T-helper 22 cell (primary cell): ENCODE measurements around the gene MPZL1.
"Not testable (repeated sequence)": the region's sequence is repeated elsewhere in the genome, so short reads cannot be mapped to it uniquely, and the experiment has no call there.

ENCODE experiments used
- DNase-seq: peaks from one replicate; pipeline ENCODE4 v3.0.0-alpha.2; 2020; ENCODE audit warnings: low read depth

Gene MPZL1

DNA sequence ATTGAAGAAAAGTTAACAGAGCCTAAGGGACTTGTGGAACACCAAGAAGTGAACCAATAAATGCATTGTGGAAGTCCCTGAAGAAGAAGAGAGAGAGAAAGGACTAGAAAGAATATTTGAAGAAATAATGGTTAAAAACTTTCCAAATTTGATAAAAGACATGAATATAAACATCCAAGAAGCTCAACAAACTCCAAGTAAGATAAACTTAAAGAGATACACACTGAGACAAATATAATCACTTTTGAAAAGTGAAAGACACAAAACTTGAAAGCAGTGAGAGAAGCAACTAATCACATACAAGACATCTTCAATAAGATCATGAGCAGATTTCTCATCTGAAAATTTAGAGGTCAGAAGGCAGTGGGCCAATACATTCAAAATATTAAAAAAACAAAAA lies 91.2 kb downstream of the MPZL1 start:
- DNase-seq = no peak

DNA sequence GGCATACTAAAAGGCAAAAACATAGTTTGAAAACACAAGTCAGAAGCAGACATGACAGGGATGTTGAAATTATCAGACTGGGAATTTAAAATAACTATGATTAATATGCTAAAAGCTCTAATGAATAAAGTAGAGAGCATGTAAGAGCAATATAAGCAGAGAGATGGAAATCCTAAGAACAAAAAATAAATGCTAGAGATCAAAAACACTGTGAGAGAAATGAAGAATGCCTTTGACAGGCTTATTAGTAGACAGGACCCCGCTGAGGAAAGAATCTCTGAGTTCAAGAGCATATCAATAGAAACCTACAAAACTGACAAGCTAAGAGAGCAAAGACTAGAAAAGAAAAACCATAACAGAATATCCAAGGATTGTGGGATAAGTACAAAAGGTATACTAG lies 93.9 kb downstream of the MPZL1 start:
- DNase-seq = no peak

DNA sequence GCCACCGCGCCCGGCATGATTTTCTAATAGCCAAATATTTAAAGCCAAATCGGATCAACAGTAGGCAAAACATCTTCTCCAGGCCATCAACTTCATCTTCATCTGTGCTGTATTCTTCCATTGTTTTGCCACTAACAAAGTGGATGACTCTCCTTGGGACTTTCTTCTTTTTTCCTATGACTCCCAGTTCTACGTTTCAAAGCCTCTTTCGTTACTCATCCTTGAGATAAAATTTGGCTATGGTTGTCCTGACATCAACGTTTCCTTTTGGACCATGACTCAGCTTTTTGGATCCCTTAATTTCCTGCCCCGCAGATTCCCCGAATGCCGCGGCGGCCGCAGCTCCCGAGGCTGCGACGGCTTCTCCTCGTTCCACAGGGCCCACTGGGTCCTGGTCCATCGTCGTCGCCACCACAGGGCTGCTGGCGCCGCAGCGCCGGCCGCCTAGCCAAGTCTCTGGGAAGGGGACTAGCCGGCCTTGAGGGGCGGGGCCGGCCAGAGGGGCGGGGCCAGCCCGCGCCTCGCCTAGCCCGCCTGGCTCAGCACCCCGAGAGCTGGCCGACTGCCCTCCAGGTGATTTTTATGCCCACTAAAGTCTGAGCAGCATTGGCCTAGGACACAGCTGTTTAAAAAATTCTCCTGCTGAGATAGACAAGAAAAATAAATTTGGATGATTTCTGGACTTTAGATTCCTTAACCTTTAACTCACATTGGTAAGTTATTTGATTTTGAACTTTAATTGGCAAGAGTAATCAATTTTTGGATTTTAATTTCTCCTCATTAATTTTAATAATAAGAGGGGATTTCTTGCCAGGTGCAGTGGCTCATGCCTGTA lies 98.3 kb downstream of the MPZL1 start:
- DNase-seq = no peak

DNA sequence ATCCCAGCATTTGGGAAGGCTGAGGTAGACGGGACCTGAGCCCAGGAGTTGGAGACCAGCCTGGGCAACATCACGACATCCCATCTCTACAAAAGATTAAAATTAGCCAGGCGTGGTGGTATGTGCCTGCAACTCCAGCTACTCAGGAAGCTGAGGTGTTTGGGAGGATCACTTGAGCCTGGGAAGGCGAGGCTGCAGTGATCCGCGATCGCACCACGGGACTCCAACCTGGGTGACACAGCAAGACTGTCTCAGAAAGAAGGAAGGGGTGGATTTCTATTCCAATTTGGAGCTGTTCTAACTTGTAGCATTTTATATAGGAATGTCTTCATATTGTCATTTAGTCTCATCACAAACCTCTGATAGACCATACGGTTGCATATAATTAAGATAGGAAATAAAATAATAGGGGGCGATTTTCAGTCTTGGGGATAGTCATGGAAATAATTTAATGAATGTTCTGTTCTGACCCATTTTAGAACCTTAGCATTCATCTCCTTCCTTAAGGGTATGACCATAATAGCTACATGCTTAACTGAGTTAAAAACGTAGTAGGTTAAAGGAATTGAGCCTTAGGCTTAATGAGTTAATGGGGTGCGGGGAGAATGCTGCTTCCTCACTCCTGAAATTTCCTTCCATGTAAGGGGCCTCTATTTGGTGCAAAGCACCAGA lies 99.0 kb downstream of the MPZL1 start:
- DNase-seq = no peak

DNA sequence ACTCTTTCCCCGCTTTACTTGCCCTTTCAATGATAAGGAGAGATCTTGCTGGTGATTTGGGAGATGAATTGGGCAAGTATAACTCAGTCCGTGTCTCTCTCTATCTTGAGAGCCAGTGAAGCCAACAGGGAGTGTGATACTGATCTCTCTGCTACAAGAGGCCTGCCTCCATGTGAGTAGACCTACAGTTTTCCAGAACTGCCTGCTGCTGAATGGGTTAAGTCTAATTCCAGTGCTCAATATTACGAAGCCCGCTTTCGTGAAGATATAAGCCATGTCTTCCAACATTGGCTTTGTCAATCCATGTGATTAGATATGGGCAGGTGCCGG lies 99.5 kb downstream of the MPZL1 start:
- no peak for DNase-seq

DNA sequence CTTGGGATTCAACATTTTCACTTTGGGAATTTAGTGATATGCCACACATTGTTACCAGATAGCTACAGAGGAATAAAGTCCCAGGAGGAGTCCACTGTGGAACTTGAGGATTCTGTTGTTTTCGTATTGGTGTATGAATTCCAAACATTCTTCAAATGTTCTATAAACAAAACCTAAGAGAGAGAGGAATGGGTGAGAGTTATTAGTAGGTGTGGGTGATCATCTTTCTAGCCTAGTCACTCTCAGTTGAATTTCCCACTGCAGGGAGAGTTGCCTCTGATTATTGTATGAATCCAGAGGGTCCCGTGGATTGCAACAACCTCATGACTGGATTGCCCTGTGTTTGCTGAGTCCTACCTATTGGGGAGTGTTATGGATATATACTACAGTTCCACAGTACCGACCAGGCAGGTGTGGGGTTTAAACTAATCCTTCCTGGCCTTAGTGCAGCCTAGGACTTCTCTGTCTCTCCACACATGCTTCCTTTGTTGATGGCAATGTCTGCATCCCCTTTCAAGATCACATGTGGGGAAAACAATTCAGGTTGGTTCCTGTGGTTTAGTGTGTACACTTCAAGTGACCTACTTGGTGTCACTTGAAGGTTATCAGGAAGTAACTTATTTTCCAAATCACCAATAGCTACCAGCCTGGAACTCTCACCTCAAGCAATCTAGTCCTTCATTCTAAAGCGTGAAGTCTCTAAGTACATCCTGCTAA lies 100.3 kb downstream of the MPZL1 start:
- DNase-seq = no peak

DNA sequence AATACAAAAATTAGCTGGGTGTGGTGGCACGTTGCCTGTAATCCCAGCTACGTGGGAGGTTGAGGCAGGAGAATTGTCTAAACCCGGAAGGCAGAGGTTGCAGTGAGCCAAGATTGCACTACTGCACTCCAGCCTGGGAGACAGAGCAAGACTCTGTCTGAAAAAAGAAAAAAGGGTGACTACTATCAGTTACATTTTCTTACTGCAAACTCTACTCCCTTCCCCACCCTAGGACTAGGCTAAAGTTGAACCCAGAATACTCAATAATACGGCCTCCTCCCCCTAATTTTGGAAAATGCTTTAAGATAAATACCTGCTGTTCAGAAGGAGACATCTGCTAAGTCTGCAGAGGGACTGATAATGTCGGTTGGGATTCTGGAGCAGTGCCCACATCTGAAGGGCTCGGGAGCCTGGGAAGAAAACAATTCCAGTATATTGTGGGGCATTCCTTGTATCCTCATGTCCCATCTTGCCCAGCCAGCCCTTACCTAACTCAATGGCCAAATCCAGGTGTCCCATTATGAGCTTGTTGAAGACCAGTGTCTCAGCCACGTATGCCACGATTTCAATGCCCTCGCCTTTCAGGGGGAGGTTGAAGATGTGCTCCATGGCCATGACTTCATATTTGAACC lies 102.5 kb downstream of the MPZL1 start:
- DNase-seq = no peak

DNA sequence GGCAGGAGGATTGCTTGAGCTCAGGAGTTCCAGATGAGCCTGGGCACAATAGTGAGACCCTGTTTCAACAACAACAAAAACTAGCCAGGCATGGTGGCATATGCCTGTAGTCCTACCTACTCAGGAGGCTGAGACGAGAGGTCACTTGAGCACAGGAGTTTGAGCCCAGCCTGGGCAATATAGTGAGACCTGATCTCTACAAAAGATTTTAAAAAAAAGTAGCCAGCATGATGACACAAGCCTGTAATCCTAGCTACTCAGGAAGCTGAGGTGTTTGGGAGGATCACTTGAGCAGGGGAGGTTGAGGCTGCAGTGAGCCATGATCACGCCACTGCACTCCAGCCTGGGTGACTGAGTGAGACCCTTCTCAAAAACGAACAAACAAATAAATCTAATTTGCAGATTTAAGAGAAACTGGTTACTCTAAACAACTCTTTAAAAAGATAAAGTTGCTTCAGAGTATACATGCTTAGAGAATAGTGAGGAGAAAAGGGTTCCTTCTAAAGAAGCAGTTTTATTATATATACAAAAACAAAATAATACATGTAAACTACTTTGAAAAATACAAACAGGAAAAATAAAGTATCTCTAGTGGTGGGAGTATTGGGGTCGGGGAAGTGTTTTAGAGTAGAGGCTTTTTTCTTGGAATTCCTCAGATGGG lies 103.8 kb downstream of the MPZL1 start:
- no peak for DNase-seq

DNA sequence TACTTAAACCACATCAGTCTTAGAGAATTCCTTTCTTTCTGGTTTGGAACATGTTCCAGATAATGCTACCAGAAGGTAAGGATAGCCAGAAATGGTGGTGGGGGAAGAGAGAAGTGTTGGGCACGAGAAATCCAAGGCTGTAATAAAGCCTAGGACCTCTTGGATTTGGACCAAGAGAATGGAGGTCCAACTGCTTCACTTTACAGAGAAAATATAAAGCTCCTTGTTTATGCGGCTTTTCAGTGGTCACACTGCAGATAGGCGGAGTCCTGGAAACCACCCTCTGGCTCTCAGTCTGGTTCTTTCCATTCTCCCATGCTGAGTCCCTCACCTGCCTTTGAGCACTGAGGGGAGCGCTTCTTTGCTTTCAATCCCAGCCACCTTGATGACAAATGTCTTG lies 104.3 kb downstream of the MPZL1 start:
- DNase-seq = no peak

DNA sequence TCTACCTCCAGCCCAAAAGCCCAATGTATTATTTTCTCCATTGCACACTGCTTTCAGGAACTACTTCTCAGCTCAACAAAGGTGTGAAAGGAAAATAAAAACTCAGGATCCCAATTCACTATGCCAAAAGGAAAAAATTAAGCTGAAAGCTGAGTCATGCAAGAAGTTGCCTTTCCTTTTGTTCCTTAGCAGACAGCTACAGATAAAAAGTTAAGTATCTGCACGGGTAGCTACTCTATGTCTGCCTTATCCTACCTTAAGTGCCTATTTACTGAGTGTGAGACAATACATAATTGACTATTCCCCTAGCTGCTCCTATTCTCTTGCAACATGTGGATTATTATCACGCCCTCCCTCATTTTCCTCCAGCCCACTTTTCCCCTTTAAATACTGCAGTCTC lies 108.1 kb downstream of the MPZL1 start:
- no peak for DNase-seq

DNA sequence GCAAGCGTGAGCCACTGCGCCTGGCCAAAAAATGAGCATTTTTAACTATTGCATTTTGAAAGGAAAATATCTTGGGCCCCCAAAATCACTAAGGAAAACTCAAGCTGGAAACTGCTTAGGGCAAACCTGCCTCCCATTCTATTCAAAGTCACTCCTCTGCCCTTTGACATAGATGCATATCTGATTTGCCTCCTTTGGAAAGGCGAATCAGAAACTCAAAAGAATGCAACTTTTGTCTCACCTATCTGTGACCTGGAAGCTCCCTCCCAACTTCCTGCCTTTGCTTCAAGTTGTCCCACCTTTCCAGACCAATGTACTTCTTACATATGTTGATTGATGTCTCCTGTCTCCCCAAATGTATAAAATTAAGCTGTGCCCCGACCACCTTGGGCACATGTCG lies 108.9 kb downstream of the MPZL1 start:
- not testable (repeated sequence) for DNase-seq

DNA sequence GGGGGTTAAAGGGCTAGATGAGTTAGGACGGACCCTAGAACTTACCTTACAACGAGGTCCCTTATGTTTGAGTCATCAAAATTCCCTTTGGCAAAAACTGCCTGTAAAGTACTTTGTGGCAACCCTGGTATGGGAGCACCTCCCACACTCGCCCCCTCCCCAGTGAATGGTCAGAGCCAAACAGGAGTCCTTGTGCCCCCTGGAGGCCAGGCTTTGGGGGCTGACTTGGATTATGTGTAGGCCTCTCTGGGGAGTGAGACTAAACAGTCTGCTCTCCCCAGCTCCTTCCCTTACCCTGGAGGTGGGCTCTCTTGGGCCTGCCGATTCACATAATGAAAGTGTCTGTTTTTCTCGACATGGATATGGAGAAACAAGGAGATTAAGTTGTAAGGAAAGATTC lies 110.9 kb downstream of the MPZL1 start:
- no peak for DNase-seq

DNA sequence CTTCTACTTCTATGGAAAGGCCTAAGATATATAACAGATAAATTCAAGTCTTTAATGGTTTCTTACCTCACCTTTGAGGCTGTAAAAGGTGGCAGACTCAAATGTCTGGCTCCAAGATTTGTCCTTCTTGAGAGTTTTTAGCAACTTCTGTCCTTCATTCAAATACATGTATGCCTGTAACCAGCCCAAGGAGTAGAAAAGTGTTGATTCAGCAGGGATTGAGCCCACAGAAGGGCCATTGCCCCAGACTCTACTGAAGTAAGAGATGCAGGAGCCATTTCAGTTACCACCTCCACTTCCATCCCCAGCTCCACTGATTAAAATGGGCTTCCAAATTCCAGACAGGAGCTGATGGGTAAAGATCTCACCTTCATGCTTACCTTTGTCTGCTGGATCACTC lies 112.1 kb downstream of the MPZL1 start:
- no peak for DNase-seq

DNA sequence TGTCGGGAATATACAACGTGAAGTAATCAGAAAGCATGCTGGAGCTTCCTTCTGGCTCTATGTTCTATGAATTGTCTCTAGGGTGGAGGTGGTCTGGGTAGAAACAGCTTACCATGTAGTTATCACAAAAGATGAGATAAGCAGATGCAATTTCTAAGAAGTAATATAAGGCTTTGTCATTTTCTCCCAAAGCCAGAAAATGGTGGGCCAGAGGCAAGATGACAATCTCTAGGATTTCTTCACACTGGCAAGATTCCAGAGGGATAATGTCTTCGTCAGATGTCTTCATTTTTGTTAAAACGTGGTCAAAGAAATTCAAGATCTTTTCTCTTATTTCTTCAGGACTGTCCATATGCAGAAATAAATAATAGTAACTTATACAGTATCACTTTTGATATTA lies 114.4 kb downstream of the MPZL1 start:
- no peak for DNase-seq

DNA sequence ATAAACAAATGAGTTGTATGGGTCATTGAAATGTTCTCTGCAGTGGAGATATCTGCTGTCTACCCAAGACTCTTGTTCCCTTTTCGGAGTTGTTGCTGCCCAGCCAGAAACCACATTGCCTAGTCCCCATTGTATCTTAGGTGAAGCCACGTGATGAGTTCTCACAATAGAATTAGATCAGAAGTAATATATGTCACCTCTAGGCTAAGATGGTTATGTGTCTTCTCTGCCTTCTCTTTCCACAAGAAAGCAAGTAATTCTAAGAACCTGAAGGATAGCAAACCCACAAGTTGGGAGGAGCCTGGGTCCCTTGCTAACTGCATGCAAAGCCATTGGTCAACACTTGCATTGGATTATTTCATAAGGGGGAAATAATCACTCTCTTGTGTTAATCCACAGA lies 115.5 kb downstream of the MPZL1 start:
- DNase-seq = no peak

DNA sequence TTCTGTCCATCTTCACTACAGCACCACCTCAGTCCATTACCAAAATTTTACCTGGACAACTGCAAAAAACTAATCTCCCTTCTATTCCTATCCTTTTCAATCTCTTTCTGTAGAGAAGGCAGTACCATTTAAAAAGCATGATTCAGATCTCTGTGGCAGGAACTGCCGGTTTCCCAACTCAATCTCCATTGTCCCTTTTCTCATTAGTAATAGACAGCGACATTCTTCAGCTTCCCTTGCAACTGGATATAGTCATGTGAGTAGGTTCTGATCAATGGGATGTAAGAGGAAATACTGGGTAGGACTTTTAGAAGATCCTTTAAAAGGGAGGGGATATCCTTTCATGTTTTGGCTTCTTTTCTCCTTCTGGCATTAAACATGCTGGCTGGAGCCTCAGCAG lies 117.2 kb downstream of the MPZL1 start:
- DNase-seq = no peak
